Stimulated activated naive CD8-positive, alpha-beta T cell treated with anti-CD3 and anti-CD28 coated beads, Interleukin-15, Interleukin-2, amounts not matched to agents 100 ng/mL and 50 ng/mL, for 24 hours (primary cell): ENCODE results near the gene CD48.
A peak's percentile ranks its signal among the peaks of the same experiment; 100 is the strongest.
"Not testable (repeated sequence)": the region's sequence is repeated elsewhere in the genome, so short reads cannot be mapped to it uniquely, and the experiment has no call there.

ENCODE experiments used
- H3K27ac Mint-ChIP-seq: one replicate; pipeline ENCODE4 v1.8.0; 2021; ENCODE audit warnings: mild to moderate bottlenecking, mixed read lengths
- H3K27me3 Mint-ChIP-seq: one replicate; pipeline ENCODE4 v1.8.0; 2021; ENCODE audit warnings: mixed read lengths
- H3K36me3 Mint-ChIP-seq: one replicate; pipeline ENCODE4 v1.8.0; 2021; ENCODE audit warnings: low read depth, mixed read lengths
- H3K4me1 Mint-ChIP-seq: one replicate; pipeline ENCODE4 v1.8.0; 2021; ENCODE audit warnings: low read depth, mixed read lengths
- H3K4me3 Mint-ChIP-seq: one replicate; pipeline ENCODE4 v1.8.0; 2021; ENCODE audit warnings: mild to moderate bottlenecking, mixed read lengths
- H3K9me3 Mint-ChIP-seq: one replicate; pipeline ENCODE4 v1.8.0; 2021; ENCODE audit warnings: mixed read lengths

Gene CD48

DNA sequence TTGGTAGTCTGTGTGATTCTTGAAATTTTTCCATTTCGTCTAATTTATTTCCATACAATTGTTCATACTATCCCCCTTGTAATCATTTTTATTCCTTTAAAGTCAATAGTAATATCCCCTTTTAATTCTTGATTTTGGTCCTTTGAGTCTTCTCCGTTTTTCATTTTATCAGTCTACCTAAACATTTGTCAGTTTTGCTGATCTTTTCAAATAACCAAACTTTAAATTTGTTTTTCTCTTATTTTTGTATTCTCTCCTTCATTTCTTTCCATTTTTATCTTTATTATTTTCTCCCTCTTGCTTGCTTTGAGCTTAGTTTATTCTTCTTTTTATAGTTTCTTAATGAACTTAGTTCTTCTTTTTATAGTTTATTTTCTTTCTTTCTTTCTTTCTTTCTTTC is 43.7 kb downstream of the CD48 start:
- H3K4me3 Mint-ChIP-seq: no peak overlapping the region
- no peak overlapping the region for H3K27ac Mint-ChIP-seq

GRCh38 chr1:160666079-160666442 is 45.6 kb downstream of the CD48 start:
- no peaks in the 10 kb centered on the region for H3K27me3 Mint-ChIP-seq
- H3K9me3 Mint-ChIP-seq: peaks cover 9% of the 10 kb centered on the region
- H3K4me3 Mint-ChIP-seq: peak overlapping the region; percentile 59
- H3K36me3 Mint-ChIP-seq: peaks cover 19% of the 10 kb centered on the region
- peak overlapping the region; percentile 91 for H3K27ac Mint-ChIP-seq
- peaks cover 75% of the 10 kb centered on the region for H3K4me1 Mint-ChIP-seq

More for the DNA sequence above, 43.7 kb downstream of the CD48 start:
- Mint-ChIP-seq H3K27me3 (no peaks in the 10 kb centered on the region), H3K9me3 (peaks cover 9% of the 10 kb centered on the region), H3K4me1 (peaks cover 67% of the 10 kb centered on the region), H3K36me3 (peaks cover 22% of the 10 kb centered on the region)

DNA sequence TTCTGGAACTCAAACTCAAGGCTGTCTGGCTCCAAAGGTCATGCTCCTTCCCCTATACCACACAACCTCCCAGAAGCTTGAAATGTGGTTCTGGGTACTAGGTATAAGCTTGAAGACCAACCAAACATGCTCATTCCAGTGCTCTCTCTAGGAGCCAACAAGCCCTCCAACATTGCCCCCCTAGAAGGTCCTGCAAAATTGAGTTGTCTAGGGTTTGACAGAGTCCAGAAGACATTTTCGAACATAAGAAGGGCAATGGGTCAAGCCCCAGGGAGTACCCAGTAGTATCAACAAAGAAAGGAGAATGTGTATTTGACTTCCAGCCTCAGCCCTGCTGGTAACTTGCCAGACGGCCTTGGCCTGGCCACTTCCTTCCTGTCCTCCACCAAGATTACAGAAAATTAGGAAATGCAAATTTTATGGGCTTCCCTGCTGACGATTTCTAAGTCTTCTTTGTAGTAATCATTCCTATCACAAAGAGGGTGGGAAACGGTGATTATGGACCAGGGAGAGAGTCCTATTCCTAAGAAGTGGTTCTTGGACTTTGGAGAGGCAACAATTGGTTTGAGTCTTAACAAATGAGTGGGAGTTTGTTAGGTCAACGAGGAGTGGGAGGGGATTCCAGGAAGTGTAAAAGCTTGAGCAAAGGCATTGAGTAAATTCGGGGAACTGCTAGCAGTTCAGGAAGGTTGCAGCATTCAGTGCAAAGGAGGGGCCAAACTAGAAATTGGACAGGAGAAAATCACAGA is 46.1 kb downstream of the CD48 start:
- peaks cover 70% of the 10 kb centered on the region for H3K4me1 Mint-ChIP-seq
- H3K9me3 Mint-ChIP-seq: peaks cover 5% of the 10 kb centered on the region
- H3K27ac Mint-ChIP-seq: peak overlapping the region; percentile 91

DNA sequence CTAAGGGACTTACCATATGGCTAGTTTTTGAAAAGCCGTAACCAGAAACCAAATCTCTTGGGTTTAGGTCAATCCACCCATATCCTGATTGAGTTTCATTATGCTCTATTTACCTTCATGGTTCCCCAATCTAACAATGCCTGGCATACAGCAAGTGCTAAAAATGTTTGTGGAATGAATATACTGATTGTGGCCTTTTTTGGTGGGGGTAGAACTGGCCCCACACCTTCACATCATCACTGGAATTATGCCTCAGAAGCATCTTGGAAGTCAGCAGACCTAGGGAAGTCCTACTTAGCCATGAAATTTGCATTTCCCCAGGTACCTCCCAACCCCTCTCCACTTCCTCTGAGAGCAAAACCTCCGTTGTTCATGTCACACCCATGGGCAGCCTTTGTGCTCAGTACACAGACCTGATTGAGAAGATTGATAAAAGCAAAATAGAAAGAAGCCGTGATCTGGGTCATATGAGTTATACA is 47.0 kb downstream of the CD48 start:
- Mint-ChIP-seq H3K9me3 (peaks cover 4% of the 10 kb centered on the region), H3K27ac (peak overlapping the region; percentile 91), H3K4me1 (peaks cover 65% of the 10 kb centered on the region), H3K4me3 (peak overlapping the region; percentile 59), H3K36me3 (peaks cover 20% of the 10 kb centered on the region), H3K27me3 (no peaks in the 10 kb centered on the region)

More for the DNA sequence above, 46.1 kb downstream of the CD48 start:
- Mint-ChIP-seq H3K27me3 (no peaks in the 10 kb centered on the region), H3K4me3 (peak overlapping the region; percentile 59), H3K36me3 (peaks cover 17% of the 10 kb centered on the region)

DNA sequence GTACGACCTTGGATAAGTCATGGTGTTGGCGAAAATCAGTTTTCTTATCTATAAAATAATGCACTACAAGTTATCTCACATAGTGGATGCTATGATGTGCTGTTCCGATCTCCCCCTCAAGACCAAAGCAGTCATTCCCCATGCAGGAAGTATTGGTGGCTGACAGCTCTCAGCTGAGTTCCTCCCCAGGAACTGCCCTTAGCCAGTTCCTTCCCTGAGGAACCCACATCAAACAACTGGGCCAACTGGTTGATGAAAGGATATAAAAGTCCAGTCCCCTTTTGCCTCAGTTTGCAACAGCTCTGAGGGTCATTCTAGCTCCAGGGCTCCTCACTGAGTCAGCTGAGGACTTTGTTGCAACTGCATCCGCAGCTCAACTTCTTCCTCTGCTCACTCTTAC is 48.7 kb downstream of the CD48 start:
- H3K4me3 Mint-ChIP-seq: no peak overlapping the region
- H3K27me3 Mint-ChIP-seq: no peaks in the 10 kb centered on the region
- peaks cover 8% of the 10 kb centered on the region for H3K9me3 Mint-ChIP-seq
- H3K36me3 Mint-ChIP-seq: peaks cover 17% of the 10 kb centered on the region
- H3K4me1 Mint-ChIP-seq: peaks cover 70% of the 10 kb centered on the region
- H3K27ac Mint-ChIP-seq: peak overlapping the region; percentile 50

DNA sequence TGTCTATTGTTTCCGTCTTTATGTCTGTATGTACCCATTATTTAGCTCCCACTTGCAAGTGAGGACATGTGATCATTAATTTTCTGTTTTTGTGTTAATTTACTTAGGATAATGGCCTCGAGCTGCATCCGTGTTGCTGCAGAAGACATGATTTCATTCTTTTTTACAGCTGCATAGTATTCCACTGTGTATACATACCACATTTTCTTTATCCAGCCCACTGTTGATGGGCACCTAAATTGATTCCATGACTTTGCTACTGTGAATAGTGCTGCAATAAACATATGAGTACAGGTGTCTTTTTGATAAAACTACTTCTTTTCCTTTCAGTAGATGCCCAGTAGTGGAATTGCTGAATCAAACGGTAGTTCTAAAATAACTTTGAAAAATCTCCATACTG is 52.1 kb downstream of the CD48 start:
- peaks cover 64% of the 10 kb centered on the region for H3K4me1 Mint-ChIP-seq
- no peak overlapping the region for H3K4me3 Mint-ChIP-seq
- no peaks in the 10 kb centered on the region for H3K27me3 Mint-ChIP-seq
- peaks cover 8% of the 10 kb centered on the region for H3K9me3 Mint-ChIP-seq
- H3K36me3 Mint-ChIP-seq: peaks cover 21% of the 10 kb centered on the region
- H3K27ac Mint-ChIP-seq: no peak overlapping the region

- peaks cover 21% of the 10 kb centered on the region for H3K36me3 Mint-ChIP-seq
- no peak overlapping the region for H3K27ac Mint-ChIP-seq
Measured at GRCh38 chr1:160658814-160659193, 52.8 kb downstream of the CD48 start.

DNA sequence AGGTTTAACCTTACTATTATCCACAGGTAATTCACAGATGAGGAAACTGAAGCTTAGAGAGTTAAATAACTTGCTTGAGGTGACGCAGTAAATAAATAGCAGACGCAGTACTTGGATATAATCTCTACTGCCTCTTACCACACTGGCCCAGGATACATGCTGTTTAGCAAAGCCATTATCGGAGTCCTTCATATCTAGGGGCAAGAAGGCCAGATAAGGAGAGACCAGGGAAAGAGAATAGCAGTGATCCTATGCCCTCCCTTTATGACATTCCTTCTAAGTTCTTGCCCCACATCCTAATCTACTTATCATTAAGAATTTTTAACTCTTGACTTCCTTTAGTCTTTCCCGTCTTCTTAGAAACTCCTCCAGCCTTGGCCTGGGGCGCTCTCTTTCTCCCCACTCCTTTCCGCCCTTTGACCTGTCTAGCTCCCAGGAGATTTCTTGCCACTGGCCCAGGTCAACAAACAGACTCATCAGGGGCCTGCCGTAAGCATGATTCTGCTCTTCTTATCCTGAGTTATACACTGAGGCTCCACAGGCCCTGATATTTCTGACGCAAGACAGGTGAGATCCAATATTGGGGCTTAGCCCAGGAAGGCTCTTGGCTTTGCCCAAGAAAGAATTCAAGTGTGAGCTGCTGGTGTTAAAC is 53.3 kb downstream of the CD48 start:
- H3K36me3 Mint-ChIP-seq: peaks cover 21% of the 10 kb centered on the region
- no peak overlapping the region for H3K4me3 Mint-ChIP-seq
- peaks cover 8% of the 10 kb centered on the region for H3K9me3 Mint-ChIP-seq
- no peaks in the 10 kb centered on the region for H3K27me3 Mint-ChIP-seq
- peaks cover 63% of the 10 kb centered on the region for H3K4me1 Mint-ChIP-seq
- peak overlapping the region; percentile 17 for H3K27ac Mint-ChIP-seq

More at GRCh38 chr1:160658814-160659193, 52.8 kb downstream of the CD48 start:
- peaks cover 64% of the 10 kb centered on the region for H3K4me1 Mint-ChIP-seq
- H3K9me3 Mint-ChIP-seq: peaks cover 8% of the 10 kb centered on the region
- H3K4me3 Mint-ChIP-seq: no peak overlapping the region
- no peaks in the 10 kb centered on the region for H3K27me3 Mint-ChIP-seq

- Mint-ChIP-seq H3K9me3 (peaks cover 8% of the 10 kb centered on the region), H3K36me3 (peaks cover 21% of the 10 kb centered on the region), H3K27me3 (no peaks in the 10 kb centered on the region), H3K4me3 (no peak overlapping the region), H3K27ac (peak overlapping the region; percentile 70), H3K4me1 (peaks cover 63% of the 10 kb centered on the region)
Measured at GRCh38 chr1:160657250-160657781, 54.3 kb downstream of the CD48 start.

GRCh38 chr1:160656737-160657136 is 54.9 kb downstream of the CD48 start:
- H3K4me1 Mint-ChIP-seq: peaks cover 63% of the 10 kb centered on the region
- peak overlapping the region; percentile 73 for H3K27ac Mint-ChIP-seq
- H3K9me3 Mint-ChIP-seq: peaks cover 8% of the 10 kb centered on the region
- peak overlapping the region; percentile 2 for H3K4me3 Mint-ChIP-seq
- peaks cover 23% of the 10 kb centered on the region for H3K36me3 Mint-ChIP-seq
- no peaks in the 10 kb centered on the region for H3K27me3 Mint-ChIP-seq

DNA sequence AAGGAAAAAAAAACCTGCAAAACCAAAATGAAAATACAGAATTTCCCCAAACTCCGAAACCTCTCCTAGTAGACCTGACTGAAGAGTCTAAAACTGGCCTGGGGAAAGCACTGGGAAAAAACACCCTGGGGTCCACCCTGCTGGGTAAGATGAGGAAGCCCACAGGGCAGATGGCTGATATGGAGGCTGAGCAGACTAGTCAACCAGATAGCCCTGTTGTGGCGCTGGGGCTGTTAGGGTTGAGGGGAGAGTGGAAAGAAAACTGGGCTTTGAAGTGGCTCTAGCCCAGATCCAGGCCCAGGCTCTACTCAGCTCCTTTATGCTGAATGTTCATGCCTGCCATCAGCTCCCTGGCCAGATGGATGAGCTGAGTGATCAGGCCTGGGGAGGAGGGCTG is 58.0 kb downstream of the CD48 start:
- Mint-ChIP-seq H3K27ac (peak overlapping the region; percentile 80), H3K4me3 (no peak overlapping the region), H3K27me3 (no peaks in the 10 kb centered on the region), H3K36me3 (peaks cover 26% of the 10 kb centered on the region), H3K9me3 (peaks cover 7% of the 10 kb centered on the region), H3K4me1 (peaks cover 87% of the 10 kb centered on the region)

DNA sequence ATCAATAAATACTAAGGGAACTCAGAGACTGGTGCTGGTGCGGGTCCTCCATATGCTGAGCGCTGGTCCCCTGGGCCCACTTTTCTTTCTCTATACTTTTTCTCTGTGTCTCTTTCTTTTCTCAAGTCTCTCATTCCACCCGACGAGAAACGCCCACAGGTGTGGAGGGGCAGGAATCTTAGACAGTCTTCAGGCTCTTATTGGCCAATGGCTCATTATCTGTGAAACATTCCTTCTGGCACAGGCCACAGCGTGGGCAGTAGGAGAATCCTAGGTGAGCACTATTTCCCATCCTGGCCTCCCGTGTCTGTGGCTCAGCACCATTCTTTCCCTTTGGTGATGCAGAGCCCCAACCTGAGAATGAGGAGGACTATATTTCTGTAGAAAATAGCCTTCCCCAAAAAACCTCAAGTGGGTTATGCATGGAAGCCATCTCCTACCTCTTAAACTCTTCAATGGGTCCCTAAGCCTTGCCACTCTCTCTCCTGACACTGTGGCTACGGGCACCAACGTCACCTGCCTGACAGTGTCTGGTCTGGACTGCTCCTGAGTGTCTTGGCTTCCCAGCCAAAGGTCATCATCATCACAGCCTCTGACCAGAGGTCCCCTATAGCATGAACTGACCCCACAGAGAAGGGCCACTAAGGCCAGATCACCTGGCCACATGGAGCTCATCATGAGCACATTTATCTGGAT is 58.5 kb downstream of the CD48 start:
- Mint-ChIP-seq H3K36me3 (peaks cover 29% of the 10 kb centered on the region), H3K27ac (peak overlapping the region; percentile 80), H3K4me3 (no peak overlapping the region), H3K9me3 (peaks cover 7% of the 10 kb centered on the region), H3K27me3 (no peaks in the 10 kb centered on the region), H3K4me1 (peaks cover 87% of the 10 kb centered on the region)

DNA sequence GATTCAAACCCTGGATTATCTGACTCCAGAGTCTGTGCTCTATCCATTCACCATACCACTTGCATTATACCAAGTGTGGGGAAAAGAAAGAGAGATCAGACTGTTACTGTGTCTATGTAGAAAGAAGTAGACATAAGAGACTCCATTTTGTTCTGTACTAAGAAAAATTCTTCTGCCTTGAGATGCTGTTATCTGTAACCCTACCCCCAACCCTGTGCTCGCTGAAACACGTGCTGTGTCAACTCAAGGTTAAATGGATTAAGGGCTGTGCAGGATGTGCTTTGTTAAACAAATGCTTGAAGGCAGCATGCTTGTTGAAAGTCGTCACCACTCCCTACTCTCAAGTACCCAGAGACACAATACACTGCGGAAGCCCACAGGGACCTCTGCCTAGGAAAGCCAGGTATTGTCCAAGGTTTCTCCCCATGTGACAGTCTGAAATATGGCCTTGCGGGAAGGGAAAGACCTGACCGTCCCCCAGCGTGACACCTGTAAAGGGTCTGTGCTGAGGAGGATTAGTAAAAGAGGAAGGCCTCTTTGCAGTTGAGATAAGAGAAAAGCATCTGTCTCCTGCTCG is 59.5 kb downstream of the CD48 start:
- Mint-ChIP-seq H3K4me1 (peaks cover 84% of the 10 kb centered on the region), H3K36me3 (peaks cover 29% of the 10 kb centered on the region), H3K27ac (peak overlapping the region; percentile 23)
- not testable (repeated sequence) for H3K4me3 Mint-ChIP-seq, H3K9me3 Mint-ChIP-seq, H3K27me3 Mint-ChIP-seq

- peaks cover 79% of the 10 kb centered on the region for H3K4me1 Mint-ChIP-seq
- peaks cover 25% of the 10 kb centered on the region for H3K36me3 Mint-ChIP-seq
- peaks cover 7% of the 10 kb centered on the region for H3K9me3 Mint-ChIP-seq
- H3K27ac Mint-ChIP-seq: peak overlapping the region; percentile 1
- no peaks in the 10 kb centered on the region for H3K27me3 Mint-ChIP-seq
- no peak overlapping the region for H3K4me3 Mint-ChIP-seq
Measured at GRCh38 chr1:160651433-160652064, 60.1 kb downstream of the CD48 start.
